ENCODE results near the gene BNC1. TPM values are rescaled to one million over a fixed set of nuclear protein-coding genes. Genes with fewer than 3 reads are reported as not detected.

Gene BNC1
- total and polyA plus RNA-seq, 10 of the 15 experiments (the other 5 are each of a cell fraction or from before 2014, with no cell fraction given), result 0.01 TPM; not detected in 9

GRCh38 chr15:83282141-83282540, 2.3 kb downstream of the BNC1 start:
- in situ Hi-C loops (cut with MboI) (no loop called here), intact Hi-C loops (cut with micrococcal nuclease; ENCODE audit: unreplicated experiment) (no loop called here)
- Histone ChIP-seq H3K4me1 (ENCODE audit: control insufficient read depth, insufficient read depth, low read length) (no peaks in the 10 kb centered on the region), H3K4me3 (no peak overlapping the region), H3K9ac (ENCODE audit: control insufficient read depth, insufficient read depth, low read length) (no peak overlapping the region), H3K27me3 (replicated peaks in 1 of 2; ENCODE audit: control insufficient read depth in 2 of 2, insufficient read depth in 2 of 2, low read length in 1 of 2) (peaks cover 8 to 18% of the 10 kb centered on the region in 2 experiments), H3K4me2 (ENCODE audit: control insufficient read depth, insufficient read depth) (no peak overlapping the region), H3K9me3 (replicated peaks; ENCODE audit: control insufficient read depth, insufficient read depth, low read length) (no peaks in the 10 kb centered on the region; the same call in 2 of the 3 replicates), H3K36me3 (ENCODE audit: control insufficient read depth in 2 of 2, insufficient read depth in 2 of 2, low read length in 1 of 2) (no peaks in the 10 kb centered on the region), H4K20me1 (ENCODE audit: control insufficient read depth, insufficient read depth) (no peaks in the 10 kb centered on the region), H3K79me2 (ENCODE audit: control insufficient read depth, insufficient read depth, low read length) (no peaks in the 10 kb centered on the region), H2AFZ (ENCODE audit: control insufficient read depth, low read depth, low read length) (no peak overlapping the region), H3K27ac (ENCODE audit: control insufficient read depth, insufficient read depth) (no peak overlapping the region)
- no TSS peak for BruUV-seq (replicated peaks)
- no peak for DNase-seq (ENCODE audit: low read depth, low spot score)
- SMC1A ChIA-PET (ENCODE audit: uncharacterized antibody, unreplicated experiment), result no interaction called here
- FAIRE-seq, result no peak
- CTCF ChIA-PET, result no interaction called here
- POLR2A ChIA-PET, result no interaction called here
- no peak for ATAC-seq
- WGBS (ENCODE audit: insufficient coverage, insufficient replicate concordance, low lambda C conversion rate, missing lambda C conversion rate), result 48% methylated on average over 5 of the region's 5 CpGs
- RAD21 ChIA-PET (ENCODE audit: unreplicated experiment), result no interaction called here
- TF ChIP-seq SP1 (IDR thresholded peaks at IDR 0.05; ENCODE audit: low read depth, low read length) (no peak), TCF7 (IDR thresholded peaks at IDR 0.05; ENCODE audit: borderline replicate concordance) (no peak), HDAC6 (IDR thresholded peaks at IDR 0.05; ENCODE audit: unreplicated experiment) (no peak), NR2F1 (conservative IDR thresholded peaks at IDR 0.05) (no peak), MLLT1 (IDR thresholded peaks at IDR 0.05) (no peak), PAX8 (IDR thresholded peaks at IDR 0.05) (no peak), RFX5 (IDR thresholded peaks at IDR 0.05; ENCODE audit: low read depth, low read length) (no peak), ZNF622 (IDR thresholded peaks at IDR 0.05) (no peak), NFIC (IDR thresholded peaks at IDR 0.05; ENCODE audit: low read depth, low read length) (no peak), RELB (IDR thresholded peaks at IDR 0.05; ENCODE audit: low read depth) (no peak), BHLHE40 (IDR thresholded peaks at IDR 0.05; ENCODE audit: borderline replicate concordance in 1 of 2, low read depth in 2 of 2, low read length in 1 of 2) (no peak), PKNOX1 (IDR thresholded peaks at IDR 0.05) (no peak)

All from GM12878 (cell line).